NT2/D1 (cell line): ENCODE results near the gene CRTAC1.

ENCODE experiments used
- YY1 ChIP-seq: IDR thresholded peaks from 2 replicates; pipeline ENCODE4 v1.6.1; 2011; ENCODE audit not compliant: insufficient read length, insufficient read depth
- ZNF274 ChIP-seq: IDR thresholded peaks from 2 replicates; pipeline ENCODE4 v1.6.1; 2011; ENCODE audit warnings: mild to moderate bottlenecking, low read depth, low read length

GRCh38 chr10:97875391-97875790, 155.0 kb downstream of the CRTAC1 start:
- TF ChIP-seq ZNF274: no peak
- no peak for TF ChIP-seq YY1
